ENCODE results near the gene MAMSTR.
A peak's percentile ranks its signal among the peaks of the same experiment; 100 is the strongest.
"Not testable (repeated sequence)": the region's sequence is repeated elsewhere in the genome, so short reads cannot be mapped to it uniquely, and the experiment has no call there.

MAMSTR gene

GRCh38 chr19:48685583-48685982 is 33.9 kb downstream of the MAMSTR start:
- DNase-seq (ENCODE audit: low read depth), result no peak

DNA sequence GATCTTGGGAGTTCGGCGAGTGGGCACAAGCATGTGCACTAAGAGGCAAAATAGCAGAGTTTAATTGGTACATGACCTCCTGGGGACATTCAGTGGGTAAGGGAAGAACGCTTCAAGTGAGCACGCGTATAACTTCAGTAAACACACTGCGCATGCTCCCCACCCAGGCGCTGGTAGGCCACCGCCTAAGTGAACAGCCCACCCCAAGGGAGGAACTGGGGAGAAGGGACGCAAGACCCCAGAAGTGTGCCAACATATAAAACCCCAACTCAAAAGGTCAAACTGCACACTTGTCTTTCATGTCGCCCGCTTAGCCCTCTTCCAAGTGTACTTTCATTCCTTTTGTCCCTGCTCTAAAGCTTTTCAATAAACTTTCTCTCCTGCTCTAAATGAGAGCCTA is 36.2 kb downstream of the MAMSTR start:
- DNase-seq (ENCODE audit: low read depth), result no peak

DNA sequence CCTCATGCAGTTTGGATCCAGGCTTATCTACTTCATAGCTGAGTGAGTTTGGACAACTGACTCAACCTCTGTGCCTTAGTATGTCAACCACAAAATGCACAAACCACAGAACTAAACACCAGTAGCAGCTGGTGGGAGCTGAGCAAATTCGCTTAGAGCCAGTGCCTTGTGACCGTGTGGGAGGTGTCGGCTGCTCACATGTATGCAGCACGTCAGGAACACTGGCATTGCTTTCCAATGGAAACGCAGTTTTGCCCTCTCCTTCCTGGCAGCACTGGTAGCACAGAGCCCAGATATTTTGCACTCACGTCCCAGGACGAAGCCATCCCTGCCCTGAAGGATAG is 38.4 kb downstream of the MAMSTR start:
- DNase-seq (ENCODE audit: low read depth), result peak; percentile 60

DNA sequence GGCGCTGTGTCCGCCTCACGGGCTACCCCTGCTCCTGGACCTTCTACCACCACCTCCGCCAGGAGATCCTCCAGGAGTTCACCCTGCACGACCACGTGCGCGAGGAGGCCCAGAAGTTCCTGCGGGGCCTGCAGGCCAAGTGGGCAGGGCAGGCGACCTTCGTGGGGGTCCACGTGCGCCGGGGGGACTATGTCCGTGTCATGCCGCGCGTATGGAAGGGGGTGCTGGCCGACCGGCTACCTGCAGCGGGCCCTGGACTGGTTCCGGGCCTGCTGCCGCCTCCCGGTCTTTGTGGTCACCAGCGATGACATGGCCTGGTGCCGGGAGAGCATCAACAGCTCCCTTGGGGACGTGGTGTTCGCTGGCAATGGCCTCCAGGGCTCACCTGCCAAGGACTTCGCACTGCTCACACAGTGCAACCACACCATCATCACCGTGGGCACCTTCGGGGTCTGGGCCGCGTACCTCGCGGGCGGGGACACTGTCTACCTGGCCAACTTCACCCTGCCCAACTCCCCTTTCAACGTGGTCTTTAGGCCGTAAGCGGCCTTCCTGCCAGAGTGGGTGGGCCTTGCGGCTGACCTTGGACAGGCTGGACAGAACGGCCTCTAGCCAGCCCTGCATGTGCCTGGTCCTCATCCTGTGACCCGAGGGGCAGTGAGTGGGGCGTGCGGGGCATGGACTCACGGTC is 38.9 kb downstream of the MAMSTR start:
- no peak for DNase-seq (ENCODE audit: low read depth)

GRCh38 chr19:48680006-48680405 is 39.5 kb downstream of the MAMSTR start:
- not testable (repeated sequence) for DNase-seq (ENCODE audit: low read depth)

DNA sequence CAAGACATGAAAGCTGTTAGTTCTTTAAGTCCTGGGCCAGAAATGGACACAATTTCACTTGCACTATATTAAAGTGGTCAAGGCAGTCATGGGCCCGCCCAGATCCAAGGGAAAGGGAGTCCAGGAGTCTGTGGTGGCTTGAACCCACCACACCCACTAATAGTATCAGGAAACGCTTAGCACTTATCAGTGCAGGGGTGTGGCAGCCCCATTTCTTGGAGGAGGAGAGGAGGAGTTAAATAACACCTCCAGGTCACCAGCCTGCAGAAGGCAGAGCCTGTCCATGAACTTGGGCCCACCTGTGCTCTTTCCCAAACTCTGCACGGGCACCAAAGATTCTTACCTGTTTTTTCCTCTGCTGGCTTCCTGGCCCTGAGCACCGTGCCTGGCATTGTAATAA is 41.3 kb downstream of the MAMSTR start:
- no peak for DNase-seq (ENCODE audit: low read depth)

GRCh38 chr19:48676887-48677286 is 42.6 kb downstream of the MAMSTR start:
- DNase-seq (ENCODE audit: low read depth), result no peak

- DNase-seq (ENCODE audit: low read depth), result no peak
Observed at GRCh38 chr19:48676487-48676886, 43.0 kb downstream of the MAMSTR start.

DNA sequence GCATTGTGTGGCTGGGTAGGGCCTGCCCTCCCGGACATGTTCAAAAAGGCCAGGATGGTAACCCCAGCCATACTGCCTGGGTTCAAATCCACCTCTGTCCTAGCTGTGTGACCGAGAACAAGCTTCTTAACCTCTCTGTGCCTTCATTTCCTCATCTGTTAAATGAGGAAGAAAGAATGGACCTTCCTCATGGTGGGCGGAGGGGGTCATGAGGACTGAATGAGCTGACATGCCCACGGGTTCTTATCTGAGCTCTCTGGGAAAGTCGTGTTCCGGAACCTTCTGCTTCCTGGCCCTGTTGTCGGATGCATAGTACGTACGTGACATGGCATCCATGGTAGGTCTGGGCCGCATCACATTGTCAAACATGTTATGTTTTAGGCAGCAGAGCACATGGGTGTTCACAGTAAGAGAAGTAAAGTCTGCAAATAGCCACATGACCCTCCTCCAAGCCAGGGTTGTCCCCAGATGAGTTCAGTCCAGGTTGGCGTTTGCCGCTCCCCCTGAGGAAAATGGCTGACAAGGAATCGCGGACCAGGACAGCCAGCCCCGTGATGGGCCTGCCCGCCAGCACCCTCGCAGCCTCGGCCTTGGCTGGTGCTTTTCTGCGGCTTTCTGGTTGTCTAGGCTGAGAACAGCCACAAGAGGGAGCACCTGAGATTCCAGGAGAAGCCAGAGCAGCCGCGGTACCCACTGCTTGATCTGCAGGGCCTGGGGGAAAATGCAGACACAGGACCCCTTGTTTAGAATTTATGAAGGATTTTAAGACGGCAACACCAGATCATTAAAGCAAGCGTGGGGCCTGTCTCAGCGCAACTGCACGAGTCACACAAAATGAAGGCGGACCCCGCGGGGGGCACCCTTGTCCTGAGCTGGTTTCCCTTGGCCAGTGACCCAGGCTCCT is 44.4 kb downstream of the MAMSTR start:
- DNase-seq (ENCODE audit: low read depth), result peak; percentile 51

GRCh38 chr19:48674216-48674809 is 45.2 kb downstream of the MAMSTR start:
- DNase-seq (ENCODE audit: low read depth), result no peak

DNA sequence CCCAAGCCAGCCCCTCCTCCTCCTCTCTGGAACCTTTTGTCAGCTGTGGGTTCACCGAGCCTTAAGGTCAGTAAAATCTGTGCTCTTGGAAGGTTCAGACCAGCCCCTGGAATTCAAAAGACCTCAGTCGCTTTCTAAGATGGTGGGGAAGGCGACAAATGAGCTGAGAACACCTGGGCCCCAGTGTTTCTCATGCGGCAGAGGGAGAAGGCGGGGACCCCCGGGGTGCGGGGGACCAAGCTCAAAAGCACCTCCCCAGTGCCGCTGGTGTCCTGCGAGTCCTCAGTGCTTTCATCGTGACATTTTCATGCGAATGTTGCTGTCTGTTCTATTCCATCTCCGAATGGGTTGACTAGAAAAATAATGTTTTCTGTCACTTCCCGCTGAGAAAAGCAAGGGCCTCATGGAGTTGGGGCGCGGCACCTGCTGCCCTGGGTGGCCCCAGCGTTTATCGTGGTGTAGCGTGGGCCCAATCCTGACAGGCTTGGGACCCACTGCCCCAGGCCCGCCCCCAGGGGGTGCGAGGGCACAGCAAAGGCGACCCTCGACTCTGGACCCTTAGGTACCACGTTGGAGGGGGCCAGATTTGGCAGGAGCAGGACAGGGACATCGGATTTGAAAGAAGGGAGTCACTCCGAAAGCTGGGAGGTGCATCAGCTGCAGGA is 46.0 kb downstream of the MAMSTR start:
- DNase-seq (ENCODE audit: low read depth), result no peak

DNA sequence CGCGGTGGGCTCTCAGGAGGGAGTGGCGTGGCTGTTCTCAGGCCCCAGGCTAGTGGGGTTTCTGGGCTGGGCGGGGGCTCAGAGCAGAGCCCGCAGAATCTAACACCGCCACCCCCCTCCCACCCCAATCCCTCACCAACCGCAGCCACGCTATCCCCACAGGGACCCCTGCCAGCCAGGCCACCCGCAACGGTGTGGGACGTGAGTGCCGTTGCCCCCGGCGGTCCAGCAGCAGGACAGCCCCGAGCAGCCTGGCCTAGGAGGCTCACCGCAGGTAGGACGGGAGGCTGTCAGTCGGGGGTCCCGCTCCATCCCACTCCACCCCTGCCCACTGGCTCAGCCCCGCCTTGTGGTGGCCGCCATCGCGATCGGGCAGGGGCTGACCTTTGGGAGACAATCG is 46.5 kb downstream of the MAMSTR start, which contains the start of gene NTN5:
Gene NTN5, minus strand, starts transcription at position 24 of the 400 bp plus-strand sequence. CDS start 2,031 bp downstream, outside the sequence.
- no peak for DNase-seq (ENCODE audit: low read depth)

DNA sequence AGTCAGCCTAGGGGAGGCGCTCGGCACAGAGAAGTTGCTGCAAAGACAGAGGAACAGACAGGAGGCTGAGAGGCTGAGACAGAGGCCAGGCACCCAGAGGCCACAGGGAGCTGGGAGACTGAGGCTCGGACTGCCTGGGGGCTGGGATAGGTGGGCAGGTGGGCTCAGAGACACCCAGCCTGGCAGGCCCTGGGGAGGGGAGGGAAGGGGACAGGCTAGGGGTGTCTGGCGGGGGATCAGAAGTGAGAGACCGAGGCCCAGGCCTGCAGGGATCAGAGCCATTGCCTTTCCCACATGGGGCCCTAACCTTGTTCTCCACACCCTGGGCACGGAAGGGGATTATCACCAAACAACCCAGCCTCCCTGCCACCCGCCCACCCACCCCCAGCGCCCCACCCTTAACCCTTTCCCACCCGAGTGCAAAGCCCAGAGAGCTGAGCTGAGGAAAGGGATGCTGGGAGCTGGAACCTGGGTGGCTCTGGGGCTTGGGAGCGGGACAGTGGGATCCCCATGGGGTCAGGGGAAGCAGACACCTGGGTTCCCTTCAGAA is 48.0 kb downstream of the MAMSTR start:
- no peak for DNase-seq (ENCODE audit: low read depth)

GRCh38 chr19:48670699-48671445 is 48.7 kb downstream of the MAMSTR start:
- no peak for DNase-seq (ENCODE audit: low read depth)

DNA sequence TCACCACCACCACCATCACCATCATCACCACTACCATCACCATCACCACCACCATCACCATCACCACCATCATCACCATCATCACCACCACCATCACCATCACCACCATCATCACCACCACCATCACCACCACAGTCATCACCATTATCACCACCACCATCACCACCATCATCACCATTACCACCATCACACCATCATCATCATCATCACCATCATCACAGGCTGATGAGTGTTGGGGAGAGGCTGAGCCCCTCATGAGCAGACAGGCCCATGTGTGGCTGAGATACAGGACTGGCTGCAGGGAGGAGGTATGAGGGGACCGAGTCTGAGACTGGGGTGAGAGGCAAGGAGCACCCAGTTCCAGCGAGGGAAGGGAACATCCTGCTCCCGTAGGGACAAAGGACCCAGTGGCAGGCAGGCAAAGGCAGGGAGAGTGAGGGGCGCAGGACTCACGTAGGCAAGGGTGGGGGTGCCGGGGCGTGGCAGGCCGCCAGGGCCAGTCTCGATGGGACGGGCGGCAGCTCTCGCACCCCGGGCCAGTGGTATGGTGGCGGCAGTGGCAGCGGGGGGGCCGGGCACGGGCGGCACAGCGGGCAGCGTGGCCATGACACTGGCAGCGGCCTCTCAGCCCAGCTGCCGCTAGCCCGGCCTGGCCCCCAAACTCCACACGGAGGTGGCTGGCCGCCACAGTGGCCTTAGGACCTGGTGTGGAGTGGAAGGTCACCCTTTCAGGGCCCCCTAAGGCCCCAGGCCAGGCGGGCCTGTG is 49.4 kb downstream of the MAMSTR start:
- no peak for DNase-seq (ENCODE audit: low read depth)

DNA sequence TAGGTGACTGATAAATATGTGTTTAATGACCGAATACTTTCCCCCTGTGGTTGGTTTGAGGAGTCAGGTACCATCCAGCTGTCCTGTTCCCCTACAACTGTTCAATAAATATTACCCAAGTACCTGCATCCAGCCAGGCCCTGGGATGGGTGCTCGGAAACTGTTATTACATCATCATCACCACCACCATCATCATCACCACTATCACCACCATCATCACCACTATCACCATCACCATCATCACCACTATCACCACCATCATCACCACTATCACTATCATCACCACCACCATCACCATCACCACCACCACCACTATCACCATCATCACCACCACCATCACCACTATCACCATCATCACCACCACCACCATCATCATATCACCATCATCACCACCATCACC is 50.8 kb downstream of the MAMSTR start:
- DNase-seq (ENCODE audit: low read depth), result no peak

DNA sequence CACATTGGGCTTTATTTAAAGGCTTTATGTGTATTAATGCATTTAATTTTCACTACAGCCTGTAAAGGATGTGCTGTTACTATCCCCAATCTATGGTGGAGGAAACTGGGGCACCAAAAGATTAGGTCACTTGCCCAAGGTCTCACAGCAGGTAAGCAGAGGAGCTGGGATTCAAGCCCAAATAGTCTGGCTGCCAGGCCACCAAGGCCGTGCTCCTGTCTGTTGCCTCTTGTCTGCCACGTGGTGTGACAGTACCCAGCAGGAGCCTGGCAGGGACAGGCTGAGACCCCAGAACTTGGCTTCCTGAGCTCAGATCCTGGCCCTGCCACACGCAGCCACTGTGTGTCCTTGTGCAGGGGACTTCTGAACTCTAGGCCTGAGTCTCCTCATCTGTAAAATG is 51.2 kb downstream of the MAMSTR start:
- no peak for DNase-seq (ENCODE audit: low read depth)

DNA sequence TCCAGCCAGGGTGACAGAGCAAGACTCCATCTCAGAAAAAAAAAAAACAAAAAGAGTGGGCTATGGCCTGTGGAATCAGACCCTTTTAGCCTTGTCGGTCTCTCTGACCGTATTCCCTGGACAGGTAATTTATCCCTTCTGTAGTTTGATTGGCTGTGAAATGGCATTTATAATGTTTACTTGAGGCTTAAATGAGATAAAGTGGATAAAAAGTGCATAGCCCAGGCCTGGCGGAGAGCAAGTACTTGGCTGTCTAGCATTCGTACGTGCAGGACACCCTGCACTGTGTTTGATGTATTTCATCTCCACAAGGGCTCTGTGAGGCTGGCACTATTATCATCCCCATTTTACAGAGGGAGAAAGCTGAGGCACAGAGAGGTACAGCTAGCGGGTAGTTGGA is 53.7 kb downstream of the MAMSTR start:
- DNase-seq (ENCODE audit: low read depth), result no peak

GRCh38 chr19:48664476-48664875 is 55.0 kb downstream of the MAMSTR start:
- DNase-seq (ENCODE audit: low read depth), result no peak

DNA sequence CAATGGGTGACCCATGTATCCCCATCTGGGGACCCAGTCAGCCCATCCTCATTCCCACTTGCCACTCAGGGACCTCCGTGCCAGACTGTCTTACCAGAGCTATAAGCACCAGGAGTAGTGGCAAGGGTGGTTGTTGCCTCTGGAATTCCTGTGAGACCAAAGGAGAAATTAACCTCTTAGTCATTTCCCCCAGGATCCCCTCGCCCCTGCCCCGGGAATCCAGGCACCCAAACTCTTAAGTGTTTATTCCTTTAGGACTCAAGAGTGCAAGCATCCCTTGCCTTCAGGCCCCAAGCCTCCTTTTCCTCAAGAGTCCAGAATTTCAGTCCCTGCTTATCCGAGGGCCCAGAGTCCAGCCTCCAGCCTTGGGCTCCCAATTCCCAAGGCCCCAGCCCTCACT is 55.9 kb downstream of the MAMSTR start:
- no peak for DNase-seq (ENCODE audit: low read depth)
